AG09309 (cell line): Measurements from ENCODE around the gene ERICH3.

Experiments used
- DNase-seq: peaks from one replicate; pipeline ENCODE4 v3.0.0-alpha.2; 2010; ENCODE audit warnings: low read depth
- H3K4me3 ChIP-seq: 2 replicates; pipeline ENCODE4 v1.5.1; 2011; ENCODE audit warnings: mild to moderate bottlenecking, low read depth, low read length, moderate library complexity; ENCODE audit not compliant: control insufficient read depth
- CTCF ChIP-seq: IDR thresholded peaks from 2 replicates; pipeline ENCODE4 v1.5.1; 2011; ENCODE audit warnings: mild to moderate bottlenecking, low read depth, low read length, inconsistent platforms; ENCODE audit not compliant: insufficient read depth, control insufficient read depth; ENCODE audit errors: missing control alignments

The ERICH3 gene

GRCh38 chr1:74590288-74590687 is 83.3 kb downstream of the ERICH3 start:
- DNase-seq: no peak
- TF ChIP-seq CTCF: no peak
- H3K4me3 ChIP-seq: no peak overlapping the region

GRCh38 chr1:74587888-74588287 is 85.7 kb downstream of the ERICH3 start:
- no peak for DNase-seq
- no peak for TF ChIP-seq CTCF
- no peak overlapping the region for H3K4me3 ChIP-seq

GRCh38 chr1:74586253-74586897 is 87.2 kb downstream of the ERICH3 start:
- DNase-seq: no peak
- H3K4me3 ChIP-seq: no peak overlapping the region
- TF ChIP-seq CTCF: no peak

- no peak for TF ChIP-seq CTCF
- DNase-seq: no peak
- H3K4me3 ChIP-seq: no peak overlapping the region
Observed at GRCh38 chr1:74584185-74584584, 89.4 kb downstream of the ERICH3 start.

- H3K4me3 ChIP-seq: no peak overlapping the region
- TF ChIP-seq CTCF: no peak
- DNase-seq: no peak
Observed at GRCh38 chr1:74583397-74583796, 90.2 kb downstream of the ERICH3 start.

GRCh38 chr1:74579425-74579824 is 94.2 kb downstream of the ERICH3 start:
- no peak for TF ChIP-seq CTCF
- no peak for DNase-seq
- no peak overlapping the region for H3K4me3 ChIP-seq

GRCh38 chr1:74578101-74578500 is 95.5 kb downstream of the ERICH3 start:
- no peak for TF ChIP-seq CTCF
- DNase-seq: no peak
- H3K4me3 ChIP-seq: no peak overlapping the region
